Tibial nerve (tissue), 3 donors: ENCODE results near the gene SPATA31C2.
"Not testable (repeated sequence)": the region's sequence is repeated elsewhere in the genome, so short reads cannot be mapped to it uniquely, and the experiment has no call there.

Experiments used
- POLR2A ChIP-seq, 2 donors: fragments of 450-650 bp; IDR thresholded peaks; one replicate each; pipeline ENCODE4 v1.6.1; 2017; ENCODE audit warnings: antibody characterized with exemption in 2 of 2, mild to moderate bottlenecking in 2 of 2, moderate library complexity in 2 of 2
- TF ChIP-seq, protein P1 (sequence below), 5 experiments: fragments of 200-600 bp in 3 of 5; fragments of 450-650 bp in 2 of 5; sonication (generic) in 3 of 5; IDR thresholded peaks; one replicate each; pipeline ENCODE4 v1.5.1; 2016 to 2019; ENCODE audit warnings: antibody characterized with exemption in 5 of 5, mild to moderate bottlenecking in 3 of 5, moderate library complexity in 2 of 5

DNA sequence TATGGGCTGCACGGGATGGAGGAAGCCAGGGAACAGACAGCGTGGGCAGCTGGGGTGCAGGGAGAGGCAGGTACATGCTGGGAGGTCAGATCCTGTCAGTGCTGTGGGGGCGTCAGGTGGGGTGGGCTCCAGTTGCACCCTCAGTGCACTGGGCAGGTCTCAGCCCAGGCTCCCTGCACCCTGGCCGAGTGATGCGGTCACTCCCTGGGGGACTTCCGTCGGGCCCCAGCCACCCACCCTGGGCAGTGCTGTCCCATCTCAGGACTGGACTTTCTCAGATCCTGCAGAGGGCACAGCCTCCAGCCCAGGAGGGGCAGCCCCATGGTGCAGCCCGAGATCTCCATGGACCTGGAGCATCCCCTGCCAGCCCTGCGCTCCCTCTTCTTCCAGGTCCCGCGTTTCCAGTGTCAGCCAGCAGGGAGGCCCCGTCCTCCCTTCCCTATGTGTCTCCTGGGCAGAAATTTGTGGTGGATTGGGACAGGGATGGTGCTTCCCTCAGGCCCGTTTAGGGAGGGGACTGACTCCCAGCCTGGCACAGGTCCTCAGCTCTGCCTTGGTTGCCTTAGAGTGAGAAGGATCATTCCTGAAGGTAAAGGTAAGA lies 10.5 kb downstream of the SPATA31C2 start:
- not testable (repeated sequence) for TF ChIP-seq POLR2A (IDR thresholded peaks at IDR 0.05)
- TF ChIP-seq, protein P1, sequence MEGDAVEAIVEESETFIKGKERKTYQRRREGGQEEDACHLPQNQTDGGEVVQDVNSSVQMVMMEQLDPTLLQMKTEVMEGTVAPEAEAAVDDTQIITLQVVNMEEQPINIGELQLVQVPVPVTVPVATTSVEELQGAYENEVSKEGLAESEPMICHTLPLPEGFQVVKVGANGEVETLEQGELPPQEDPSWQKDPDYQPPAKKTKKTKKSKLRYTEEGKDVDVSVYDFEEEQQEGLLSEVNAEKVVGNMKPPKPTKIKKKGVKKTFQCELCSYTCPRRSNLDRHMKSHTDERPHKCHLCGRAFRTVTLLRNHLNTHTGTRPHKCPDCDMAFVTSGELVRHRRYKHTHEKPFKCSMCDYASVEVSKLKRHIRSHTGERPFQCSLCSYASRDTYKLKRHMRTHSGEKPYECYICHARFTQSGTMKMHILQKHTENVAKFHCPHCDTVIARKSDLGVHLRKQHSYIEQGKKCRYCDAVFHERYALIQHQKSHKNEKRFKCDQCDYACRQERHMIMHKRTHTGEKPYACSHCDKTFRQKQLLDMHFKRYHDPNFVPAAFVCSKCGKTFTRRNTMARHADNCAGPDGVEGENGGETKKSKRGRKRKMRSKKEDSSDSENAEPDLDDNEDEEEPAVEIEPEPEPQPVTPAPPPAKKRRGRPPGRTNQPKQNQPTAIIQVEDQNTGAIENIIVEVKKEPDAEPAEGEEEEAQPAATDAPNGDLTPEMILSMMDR (IDR thresholded peaks at IDR 0.05) = not testable (repeated sequence)
